Osteoblast (primary cell): ENCODE data around the gene UBE2S. TPM values are rescaled to one million over a fixed set of nuclear protein-coding genes. Genes with fewer than 3 reads are reported as not detected.

Experiments used
- DNase-seq: peaks from one replicate; pipeline ENCODE4 v3.0.0; 2011; ENCODE audit warnings: low spot score, mixed read lengths; ENCODE audit not compliant: insufficient read length; ENCODE audit errors: missing footprints
- H2AFZ ChIP-seq: 2 replicates; pipeline ENCODE4 v1.6.0; 2011; ENCODE audit warnings: mild to moderate bottlenecking, low read length
- H3K27ac ChIP-seq: 2 replicates; pipeline ENCODE4 v1.5.1; 2011; ENCODE audit warnings: mild to moderate bottlenecking, low read depth, low read length, moderate library complexity
- H3K27me3 ChIP-seq: 2 replicates; pipeline ENCODE4 v1.6.0; 2012; ENCODE audit warnings: mild to moderate bottlenecking, control low read depth, inconsistent platforms, low read length, moderate library complexity; ENCODE audit not compliant: insufficient read depth
- H3K36me3 ChIP-seq: 2 replicates; pipeline ENCODE4 v1.5.1; 2011; ENCODE audit warnings: mild to moderate bottlenecking, low read length, control low read depth, moderate library complexity; ENCODE audit not compliant: insufficient read depth
- H3K4me1 ChIP-seq: 2 replicates; pipeline ENCODE4 v1.5.1; 2011; ENCODE audit warnings: mild to moderate bottlenecking, low read length, control low read depth, moderate library complexity; ENCODE audit not compliant: insufficient read depth
- H3K4me2 ChIP-seq: 2 replicates; pipeline ENCODE4 v1.6.0; 2011; ENCODE audit warnings: mild to moderate bottlenecking, low read length; ENCODE audit not compliant: insufficient read depth
- H3K4me3 ChIP-seq: fragments of 200-600 bp; sonication (generic); 3 replicates; pipeline ENCODE4 v1.5.1; 2012; ENCODE audit warnings: mild to moderate bottlenecking, low read length, inconsistent platforms; ENCODE audit not compliant: insufficient read depth
- H3K79me2 ChIP-seq: 2 replicates; pipeline ENCODE4 v1.6.0; 2012; ENCODE audit warnings: mild to moderate bottlenecking, low read length, control low read depth, inconsistent platforms; ENCODE audit not compliant: insufficient read depth
- H3K9me3 ChIP-seq: 2 replicates; pipeline ENCODE4 v1.5.1; 2011; ENCODE audit warnings: low read depth, low read length, control low read depth
- H4K20me1 ChIP-seq: 2 replicates; pipeline ENCODE4 v1.6.0; 2012; ENCODE audit warnings: mild to moderate bottlenecking, low read length, control low read depth; ENCODE audit not compliant: insufficient read depth
- total RNA-seq: library from RNA; depleted of rRNA; stranded (reverse); fragments of >200 nt; gene quantifications from 2 replicates; pipeline ENCODE4 v1.2.3, GENCODE V29; 2012
- TF ChIP-seq, protein P1 (sequence below): IDR thresholded peaks from 2 replicates; pipeline ENCODE4 v1.5.1; 2011; ENCODE audit warnings: mild to moderate bottlenecking, low read depth, low read length, moderate library complexity; ENCODE audit errors: extremely low read depth

Gene UBE2S
- total RNA-seq, 1 donor = 37.3 TPM

DNA sequence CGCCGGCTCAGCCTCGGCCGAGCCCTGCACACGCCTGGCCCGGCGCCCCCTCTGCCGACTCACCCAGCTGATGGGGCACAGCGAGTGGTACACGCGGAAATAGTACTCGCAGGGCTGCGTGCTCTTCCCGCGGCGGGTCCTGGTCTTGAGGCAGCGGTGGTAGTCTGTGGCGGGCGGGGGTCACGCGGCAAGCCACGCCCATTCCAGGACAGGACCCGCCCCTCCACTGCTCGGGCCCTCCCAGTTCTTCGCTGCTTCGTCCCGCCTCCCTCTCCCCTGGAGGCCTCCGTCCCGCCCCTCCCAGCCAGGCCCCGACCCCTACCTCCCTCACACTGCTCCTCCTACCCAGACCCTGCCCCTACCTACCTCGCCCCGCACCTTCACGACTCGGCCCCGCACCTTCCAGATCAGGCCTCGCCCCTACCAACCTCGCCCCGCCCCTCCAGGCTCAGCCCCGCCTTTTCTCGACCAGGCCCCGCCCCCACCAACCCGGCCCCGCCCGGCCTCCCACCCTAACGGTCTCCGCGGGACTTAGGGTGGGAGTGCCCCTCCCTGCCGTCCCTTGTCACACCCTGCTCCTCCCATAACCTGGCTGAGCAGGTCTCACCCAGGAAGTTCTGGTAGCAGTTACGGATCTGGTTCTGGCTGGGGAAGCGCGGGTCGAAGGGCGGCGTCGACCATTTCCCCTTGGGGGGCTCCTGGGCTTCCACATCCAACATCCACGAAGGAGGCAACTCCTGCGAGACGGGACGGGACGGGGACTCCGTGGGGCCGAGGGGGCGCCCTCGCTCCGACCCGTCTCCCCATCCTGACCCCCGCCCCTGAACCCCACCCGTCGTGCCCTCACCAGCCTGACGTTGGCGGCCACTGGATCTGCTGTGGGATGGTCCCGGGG lies 53.5 kb downstream of the UBE2S start:
- DNase-seq = peak; percentile 98
- H2AFZ ChIP-seq = peak overlapping the region; percentile 15
- H3K79me2 ChIP-seq = no peaks in the 10 kb centered on the region
- H3K27ac ChIP-seq = no peak overlapping the region
- H3K27me3 ChIP-seq = peaks cover 47% of the 10 kb centered on the region
- peaks cover 6% of the 10 kb centered on the region for H3K4me1 ChIP-seq
- TF ChIP-seq, protein P1, sequence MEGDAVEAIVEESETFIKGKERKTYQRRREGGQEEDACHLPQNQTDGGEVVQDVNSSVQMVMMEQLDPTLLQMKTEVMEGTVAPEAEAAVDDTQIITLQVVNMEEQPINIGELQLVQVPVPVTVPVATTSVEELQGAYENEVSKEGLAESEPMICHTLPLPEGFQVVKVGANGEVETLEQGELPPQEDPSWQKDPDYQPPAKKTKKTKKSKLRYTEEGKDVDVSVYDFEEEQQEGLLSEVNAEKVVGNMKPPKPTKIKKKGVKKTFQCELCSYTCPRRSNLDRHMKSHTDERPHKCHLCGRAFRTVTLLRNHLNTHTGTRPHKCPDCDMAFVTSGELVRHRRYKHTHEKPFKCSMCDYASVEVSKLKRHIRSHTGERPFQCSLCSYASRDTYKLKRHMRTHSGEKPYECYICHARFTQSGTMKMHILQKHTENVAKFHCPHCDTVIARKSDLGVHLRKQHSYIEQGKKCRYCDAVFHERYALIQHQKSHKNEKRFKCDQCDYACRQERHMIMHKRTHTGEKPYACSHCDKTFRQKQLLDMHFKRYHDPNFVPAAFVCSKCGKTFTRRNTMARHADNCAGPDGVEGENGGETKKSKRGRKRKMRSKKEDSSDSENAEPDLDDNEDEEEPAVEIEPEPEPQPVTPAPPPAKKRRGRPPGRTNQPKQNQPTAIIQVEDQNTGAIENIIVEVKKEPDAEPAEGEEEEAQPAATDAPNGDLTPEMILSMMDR = no peak
- no peaks in the 10 kb centered on the region for H3K36me3 ChIP-seq
- H3K4me3 ChIP-seq = peak overlapping the region; percentile 64
- H4K20me1 ChIP-seq = no peaks in the 10 kb centered on the region
- no peaks in the 10 kb centered on the region for H3K9me3 ChIP-seq
- peak overlapping the region; percentile 77 for H3K4me2 ChIP-seq

DNA sequence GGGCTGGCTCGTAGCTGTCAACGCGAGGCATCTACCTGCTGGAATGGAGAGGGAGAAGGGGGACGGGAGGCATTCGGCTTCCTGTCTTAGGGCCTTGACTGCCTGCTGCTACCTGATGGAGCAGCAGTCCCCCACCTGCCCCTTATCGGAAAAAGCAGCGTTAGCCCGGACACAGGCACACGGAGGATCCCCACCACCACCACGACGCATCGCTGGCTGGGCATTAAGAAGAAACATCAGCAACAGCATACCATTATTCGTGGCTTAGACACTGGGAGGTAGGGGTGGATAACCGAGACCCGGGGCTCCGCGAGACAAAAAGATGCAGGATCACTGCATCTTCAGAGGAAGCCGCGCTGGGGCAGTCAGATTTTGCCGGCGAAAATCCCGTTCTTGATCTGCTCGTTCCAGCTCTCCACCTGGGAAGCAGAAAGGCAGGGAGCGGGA lies 54.2 kb downstream of the UBE2S start:
- peaks cover 6% of the 10 kb centered on the region for H3K4me1 ChIP-seq
- no peaks in the 10 kb centered on the region for H3K79me2 ChIP-seq
- peak overlapping the region; percentile 15 for H2AFZ ChIP-seq
- H3K27me3 ChIP-seq = peaks cover 47% of the 10 kb centered on the region
- peak; percentile 91 for DNase-seq
- peak overlapping the region; percentile 64 for H3K4me3 ChIP-seq
- H3K9me3 ChIP-seq = no peaks in the 10 kb centered on the region
- no peaks in the 10 kb centered on the region for H4K20me1 ChIP-seq
- H3K36me3 ChIP-seq = no peaks in the 10 kb centered on the region
- H3K4me2 ChIP-seq = peak overlapping the region; percentile 77
- no peak overlapping the region for H3K27ac ChIP-seq
- TF ChIP-seq, protein P1 = no peak

- peaks cover 47% of the 10 kb centered on the region for H3K27me3 ChIP-seq
Measured at GRCh38 chr19:55352549-55353145, 54.9 kb downstream of the UBE2S start.

More at GRCh38 chr19:55352549-55353145, 54.9 kb downstream of the UBE2S start:
- H3K4me2 ChIP-seq = no peak overlapping the region
- H3K4me1 ChIP-seq = peaks cover 6% of the 10 kb centered on the region
- DNase-seq = no peak
- TF ChIP-seq, protein P1 = no peak
- no peaks in the 10 kb centered on the region for H3K79me2 ChIP-seq
- no peaks in the 10 kb centered on the region for H3K9me3 ChIP-seq
- H3K4me3 ChIP-seq = no peak overlapping the region
- no peaks in the 10 kb centered on the region for H3K36me3 ChIP-seq
- no peak overlapping the region for H3K27ac ChIP-seq
- no peak overlapping the region for H2AFZ ChIP-seq
- no peaks in the 10 kb centered on the region for H4K20me1 ChIP-seq
